SIG-M5 treated with dmso at 0.1 percent for 504 hours (cell line): Measurements from ENCODE around the gene GNA15.
"Not testable (repeated sequence)": the region's sequence is repeated elsewhere in the genome, so short reads cannot be mapped to it uniquely, and the experiment has no call there.

Experiments
- DNase-seq: peaks from one replicate; lab custom pipeline; 2025; ENCODE audit not compliant: unreplicated experiment; lab: John Stamatoyannopoulos, UW

Gene GNA15

DNA sequence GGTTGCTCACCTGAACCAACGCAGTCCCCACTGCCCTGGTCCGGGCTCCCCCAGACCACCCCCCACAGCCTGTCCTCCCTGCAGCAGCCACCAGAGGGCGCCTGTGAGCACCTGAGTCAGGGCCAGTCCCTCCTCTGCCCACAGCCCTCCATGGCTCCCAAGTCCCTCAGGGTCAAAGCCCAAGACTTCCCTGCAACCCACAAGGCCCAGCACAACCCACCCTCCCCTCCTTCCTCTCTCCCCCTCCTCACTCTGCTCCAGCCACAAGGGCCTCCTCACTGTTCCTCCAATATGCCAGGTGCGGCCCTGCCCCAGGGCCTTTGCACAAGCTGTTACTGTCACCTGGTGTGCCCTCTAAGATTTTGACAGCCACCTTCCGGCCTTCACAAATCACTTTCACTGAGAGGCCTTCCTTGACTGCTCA is 10.9 kb downstream of the GNA15 start:
- no peak for DNase-seq

DNA sequence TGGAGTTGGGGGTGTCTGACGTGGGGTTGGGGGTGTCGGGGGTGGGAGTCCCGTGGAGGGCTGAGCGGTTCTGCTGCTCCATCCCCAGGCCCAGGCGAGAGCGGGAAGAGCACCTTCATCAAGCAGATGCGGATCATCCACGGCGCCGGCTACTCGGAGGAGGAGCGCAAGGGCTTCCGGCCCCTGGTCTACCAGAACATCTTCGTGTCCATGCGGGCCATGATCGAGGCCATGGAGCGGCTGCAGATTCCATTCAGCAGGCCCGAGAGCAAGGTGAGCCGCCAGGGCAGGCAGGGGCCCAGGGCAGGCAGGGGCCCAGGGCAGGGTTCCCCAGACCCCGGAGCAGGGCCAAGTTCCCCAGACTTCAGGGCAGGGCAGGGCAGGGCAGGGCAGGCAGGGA is 12.7 kb downstream of the GNA15 start:
- no peak for DNase-seq

DNA sequence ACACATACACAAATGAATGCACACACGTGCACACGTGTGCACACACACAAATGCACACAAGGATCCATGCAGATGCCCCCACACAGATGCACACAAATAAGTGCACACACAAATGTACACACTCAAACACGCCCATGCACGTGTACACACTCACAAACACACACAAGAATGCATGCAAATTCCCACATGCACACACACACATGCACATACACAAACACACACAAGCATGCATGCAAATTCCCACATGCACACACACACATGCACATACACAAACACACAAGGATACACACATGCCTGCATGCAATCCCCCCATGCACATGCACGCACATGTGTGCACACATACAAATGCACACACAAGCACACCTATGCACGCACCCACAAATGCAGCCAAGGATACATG is 13.3 kb downstream of the GNA15 start:
- DNase-seq: no peak

DNA sequence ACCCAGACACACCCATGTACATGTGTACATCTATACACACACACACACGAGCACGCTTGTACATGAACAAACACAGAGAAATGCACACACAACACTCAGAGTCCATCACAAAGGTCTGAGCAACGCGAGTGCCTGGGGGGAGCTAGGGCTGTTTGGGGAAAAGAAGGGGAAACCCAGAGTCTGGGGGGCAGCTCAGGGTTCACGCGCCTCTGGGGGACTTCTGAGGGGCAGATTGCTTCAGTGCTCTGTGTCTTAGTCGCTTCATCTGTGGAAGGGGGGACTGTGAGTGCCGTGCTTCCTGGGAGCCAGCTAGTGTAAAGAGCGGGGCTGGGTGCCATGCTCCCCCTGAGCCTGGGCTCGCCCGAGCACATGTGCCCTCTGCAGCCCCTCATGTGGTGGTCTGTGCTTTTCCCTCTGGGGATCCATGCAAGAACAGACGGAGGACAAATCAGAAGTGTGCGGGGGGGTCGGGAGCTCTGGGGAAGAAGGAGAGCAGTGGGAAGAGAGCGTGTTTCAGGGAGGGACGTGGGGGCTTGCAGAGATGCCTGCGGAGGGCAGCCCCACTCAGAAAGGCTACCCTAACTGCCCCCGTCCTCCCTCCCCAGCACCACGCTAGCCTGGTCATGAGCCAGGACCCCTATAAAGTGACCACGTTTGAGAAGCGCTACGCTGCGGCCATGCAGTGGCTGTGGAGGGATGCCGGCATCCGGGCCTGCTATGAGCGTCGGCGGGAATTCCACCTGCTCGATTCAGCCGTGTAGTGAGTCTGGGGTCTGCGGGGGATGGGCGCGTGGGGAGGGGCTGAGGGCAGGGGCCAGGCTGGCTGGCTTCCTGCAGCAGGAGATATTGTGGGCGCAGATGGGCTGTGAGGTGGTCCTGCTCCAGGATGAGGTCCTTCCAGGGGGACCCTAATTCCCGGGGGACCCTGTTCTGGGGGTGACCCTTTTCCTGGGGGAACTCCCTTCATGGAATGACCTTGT is 14.0 kb downstream of the GNA15 start:
- DNase-seq: no peak

DNA sequence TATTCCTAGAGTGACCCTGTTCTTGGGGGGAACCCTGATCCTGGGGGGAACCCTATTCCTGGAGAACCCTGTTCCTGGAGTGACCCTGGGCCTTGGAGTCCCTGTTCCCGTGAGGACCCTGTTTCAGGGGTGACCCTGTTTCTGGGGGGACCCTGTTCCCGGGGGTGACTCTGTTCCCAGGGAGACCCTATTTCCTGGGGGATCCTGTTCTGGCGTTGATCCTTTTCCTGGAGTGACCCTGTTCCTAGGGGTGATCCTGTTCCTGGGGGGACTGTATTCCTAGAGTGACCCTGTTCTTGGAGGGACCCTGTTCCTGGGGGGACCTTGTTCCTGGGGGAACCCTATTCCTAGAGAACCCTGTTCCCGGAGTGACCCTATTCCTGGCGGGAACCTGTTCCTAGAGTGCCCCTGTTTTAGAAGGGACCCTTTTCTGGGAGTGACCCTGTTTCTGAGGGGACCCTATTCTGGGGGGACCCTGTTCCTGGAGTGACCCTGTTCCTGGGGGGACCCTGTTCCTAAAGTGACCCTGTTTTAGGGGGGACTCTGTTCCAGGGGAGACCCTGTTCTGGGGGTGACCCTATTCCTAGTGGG is 15.0 kb downstream of the GNA15 start:
- no peak for DNase-seq

DNA sequence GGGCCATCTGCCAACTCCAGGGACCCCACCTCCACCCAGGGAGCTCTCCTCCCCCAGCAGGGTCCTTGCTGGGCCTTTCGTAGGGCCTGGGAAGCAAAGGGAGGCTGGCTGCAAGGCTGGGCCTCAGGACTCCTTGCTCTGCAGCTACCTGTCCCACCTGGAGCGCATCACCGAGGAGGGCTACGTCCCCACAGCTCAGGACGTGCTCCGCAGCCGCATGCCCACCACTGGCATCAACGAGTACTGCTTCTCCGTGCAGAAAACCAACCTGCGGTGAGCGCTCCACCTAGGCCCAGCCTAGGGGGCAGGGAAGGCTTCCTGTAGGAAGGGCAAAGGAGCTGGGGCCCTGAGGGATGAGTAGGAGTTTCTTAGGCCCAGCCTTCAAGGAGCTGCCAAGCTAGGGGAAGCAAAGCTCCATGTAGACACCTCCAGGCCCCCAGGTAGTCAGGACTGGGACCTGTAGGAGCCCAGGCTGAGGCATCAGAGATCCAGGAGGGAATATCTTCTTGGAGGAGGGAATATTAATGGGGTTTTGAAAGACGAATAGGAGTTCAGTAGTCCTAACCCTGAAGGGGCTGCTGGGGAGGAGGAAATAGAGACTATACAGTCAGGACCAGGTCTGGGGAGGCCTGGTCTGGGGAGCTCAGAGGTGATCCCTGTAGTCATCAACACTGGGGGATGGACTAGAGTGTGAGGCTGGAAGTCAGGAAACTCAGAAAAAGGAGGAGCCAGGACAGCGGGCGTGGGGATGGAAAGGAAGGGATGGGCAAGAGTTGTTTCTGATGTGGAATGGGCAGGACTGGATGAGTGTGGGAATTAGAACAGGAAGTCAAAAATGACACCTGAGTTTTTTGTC is 16.0 kb downstream of the GNA15 start:
- no peak for DNase-seq

DNA sequence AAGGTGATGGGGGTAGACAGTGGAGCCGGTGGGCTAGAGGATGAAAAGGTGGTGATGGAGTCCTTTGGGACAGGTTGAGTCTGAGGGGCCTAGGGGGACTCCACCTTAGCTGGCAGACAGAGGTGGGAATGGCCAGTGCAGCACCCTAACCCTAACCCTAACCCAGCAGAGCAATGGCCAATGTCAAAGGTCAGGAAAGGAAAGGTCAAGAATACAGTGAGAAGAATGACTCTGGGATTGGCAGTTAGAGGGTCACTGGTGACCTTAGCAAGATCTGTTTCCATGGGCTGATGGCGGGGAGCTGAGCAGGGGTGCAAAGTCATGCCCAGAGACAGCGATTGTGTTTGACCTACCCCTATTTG is 16.6 kb downstream of the GNA15 start:
- no peak for DNase-seq

DNA sequence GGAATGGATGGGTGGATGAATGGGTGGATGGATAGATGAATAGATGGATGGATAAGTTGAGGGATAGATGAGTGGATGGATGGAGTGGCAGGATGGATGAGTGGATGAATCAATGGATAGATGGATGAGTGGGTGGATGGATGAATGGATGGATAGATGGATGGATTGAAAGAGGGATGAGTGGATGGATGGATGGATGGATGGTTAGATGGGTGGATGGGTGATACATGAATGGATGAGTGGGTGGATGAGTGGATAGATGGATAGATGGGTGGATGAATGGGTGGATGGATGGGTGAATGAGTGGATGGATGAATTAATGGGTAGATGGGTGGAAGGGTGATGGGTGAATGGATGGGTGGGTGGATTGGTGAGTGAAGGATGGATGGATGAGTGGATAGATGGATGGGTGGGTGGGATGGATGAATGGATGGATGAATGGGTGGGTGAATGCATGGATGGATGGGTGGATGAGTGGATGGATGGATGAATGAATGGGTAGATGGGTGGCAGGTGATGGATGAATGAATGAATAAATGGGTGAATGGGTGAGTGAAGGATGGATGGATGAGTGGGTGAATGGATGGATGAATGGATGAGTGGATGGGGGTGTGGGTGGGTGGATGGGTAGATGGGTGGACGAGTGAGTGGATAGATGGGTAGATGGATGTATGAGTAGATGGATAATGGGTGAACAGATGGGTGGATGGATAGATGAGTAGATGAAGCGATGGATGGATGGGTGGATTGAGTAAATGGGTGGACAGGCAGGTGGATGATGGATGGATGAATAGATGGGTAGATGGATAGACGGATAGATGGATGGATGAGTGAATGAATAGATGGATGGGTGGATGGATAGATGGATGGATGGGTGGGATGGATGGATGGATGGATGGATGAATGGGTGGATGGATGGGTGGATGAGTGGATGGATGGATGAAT is 17.7 kb downstream of the GNA15 start:
- DNase-seq: no peak

DNA sequence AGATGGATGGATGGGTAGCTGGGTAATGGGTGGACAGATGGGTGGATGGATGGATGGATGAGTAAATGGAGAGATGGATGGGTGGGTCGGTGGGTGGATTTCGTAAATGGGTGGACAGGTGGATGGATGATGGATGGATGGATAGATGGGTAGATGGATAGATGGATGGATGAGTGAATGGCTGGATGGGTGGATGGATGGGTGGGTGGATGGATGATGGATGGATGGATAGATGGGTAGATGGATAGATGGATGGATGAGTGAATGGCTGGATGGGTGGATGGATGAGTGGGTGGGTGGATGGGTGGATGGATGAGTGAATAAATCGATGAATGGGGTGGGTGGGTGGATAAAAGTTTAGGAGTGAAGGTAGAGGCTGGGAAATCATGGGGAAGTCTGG is 18.6 kb downstream of the GNA15 start:
- DNase-seq: not testable (repeated sequence)

DNA sequence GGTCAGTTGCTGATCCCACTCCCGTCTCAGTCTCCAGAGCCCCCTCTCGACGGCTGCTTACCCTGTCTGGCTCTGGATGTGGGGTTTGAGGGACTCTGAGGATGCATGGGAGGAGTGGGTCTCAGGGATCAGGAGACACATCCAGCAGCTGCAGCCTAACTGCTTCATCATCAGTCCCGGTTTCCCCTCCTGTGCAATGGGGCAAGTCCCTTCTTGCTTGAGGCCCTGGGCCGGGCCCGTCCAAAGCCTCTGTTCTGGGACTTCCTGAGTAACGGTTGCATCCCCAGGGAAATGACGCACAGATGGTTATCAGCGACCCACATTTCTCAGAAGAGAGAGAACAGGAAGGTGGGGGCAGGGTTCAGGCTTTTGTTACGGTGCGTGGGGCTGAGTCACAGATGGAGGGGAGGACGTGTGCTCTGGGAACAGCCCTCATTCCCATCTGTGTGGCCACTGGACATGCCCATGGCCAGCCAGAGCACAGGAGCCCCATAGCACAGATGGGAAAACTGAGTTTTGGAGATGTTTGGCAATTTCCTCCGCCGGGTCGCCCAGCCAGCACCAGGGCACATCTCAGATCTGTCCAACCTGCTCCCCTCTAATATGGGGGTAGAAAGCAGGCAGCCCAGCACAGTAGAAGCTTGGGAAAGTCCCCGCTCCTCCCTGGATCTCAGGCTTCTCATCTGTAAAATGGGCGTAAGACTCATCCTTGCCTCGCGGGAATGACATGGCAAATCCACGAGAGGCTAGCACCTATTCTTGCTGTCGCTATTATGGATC is 19.3 kb downstream of the GNA15 start:
- peak; percentile 9 for DNase-seq

DNA sequence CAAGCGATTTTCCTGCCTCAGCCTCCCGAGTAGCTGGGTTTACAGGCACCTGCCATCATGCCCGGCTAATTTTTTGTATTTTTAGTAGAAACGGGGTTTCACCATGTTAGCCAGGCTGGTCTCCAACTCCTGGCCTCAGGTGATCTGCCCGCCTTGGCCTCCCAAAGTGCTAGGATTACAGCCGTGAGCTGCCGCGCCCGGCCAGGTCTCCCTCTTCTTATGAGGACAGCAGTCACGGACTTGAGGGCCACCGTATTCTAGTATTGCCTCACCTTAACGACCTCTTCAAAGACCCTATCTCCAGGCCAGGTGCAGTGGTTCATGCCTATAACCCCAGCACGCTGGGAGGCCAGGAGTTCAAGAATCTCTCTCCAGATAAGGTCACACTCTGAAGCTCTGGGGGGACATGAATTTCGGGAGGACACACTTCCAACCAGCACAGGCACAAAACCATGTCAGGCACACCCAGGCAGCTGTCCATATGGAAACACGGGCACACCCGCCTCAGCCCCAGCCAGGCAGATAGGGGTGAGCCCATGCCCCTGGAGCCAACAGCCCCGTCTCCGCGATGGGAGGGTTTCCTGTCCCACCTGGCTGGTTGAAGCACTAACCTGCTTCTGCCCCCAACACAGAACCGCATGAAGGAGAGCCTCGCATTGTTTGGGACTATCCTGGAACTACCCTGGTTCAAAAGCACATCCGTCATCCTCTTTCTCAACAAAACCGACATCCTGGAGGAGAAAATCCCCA is 21.4 kb downstream of the GNA15 start:
- DNase-seq: no peak

DNA sequence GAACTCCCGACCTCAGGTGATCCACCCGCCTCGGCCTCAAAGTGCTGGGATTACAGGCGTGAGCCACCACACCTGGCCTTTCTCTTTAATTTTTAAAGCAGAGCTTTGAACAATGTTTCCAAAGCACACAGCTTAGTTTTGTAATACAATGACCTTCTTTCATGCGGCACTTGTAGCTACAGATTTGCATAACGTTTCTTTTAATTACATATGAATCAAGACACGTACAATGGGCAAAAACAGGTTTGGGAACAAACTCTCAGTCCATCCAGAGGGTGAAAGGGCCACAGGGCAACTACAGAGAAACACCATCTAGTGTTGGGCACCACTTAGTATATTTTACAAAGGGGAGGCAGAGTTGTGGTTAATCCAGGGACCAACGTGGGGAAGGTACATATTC is 23.7 kb downstream of the GNA15 start:
- no peak for DNase-seq

DNA sequence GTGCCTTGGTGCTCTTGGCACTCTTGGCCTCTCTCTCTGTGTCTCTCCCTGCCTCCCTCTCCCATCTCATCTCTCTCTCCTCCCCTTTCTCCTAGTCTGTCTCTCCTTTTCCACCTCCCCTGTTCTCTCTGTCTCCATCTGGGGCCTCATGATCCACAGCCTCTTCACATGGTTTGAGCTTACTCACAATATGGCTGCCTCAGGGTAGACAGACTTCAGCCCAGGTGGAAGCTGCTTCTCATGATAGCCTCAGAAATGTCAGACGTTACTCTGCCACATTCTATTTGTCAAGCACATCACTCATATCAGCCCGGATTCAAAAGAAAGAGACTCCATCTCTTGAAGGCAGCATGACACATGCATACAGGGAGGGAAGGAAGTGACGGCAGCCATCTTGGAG is 24.4 kb downstream of the GNA15 start:
- DNase-seq: no peak

DNA sequence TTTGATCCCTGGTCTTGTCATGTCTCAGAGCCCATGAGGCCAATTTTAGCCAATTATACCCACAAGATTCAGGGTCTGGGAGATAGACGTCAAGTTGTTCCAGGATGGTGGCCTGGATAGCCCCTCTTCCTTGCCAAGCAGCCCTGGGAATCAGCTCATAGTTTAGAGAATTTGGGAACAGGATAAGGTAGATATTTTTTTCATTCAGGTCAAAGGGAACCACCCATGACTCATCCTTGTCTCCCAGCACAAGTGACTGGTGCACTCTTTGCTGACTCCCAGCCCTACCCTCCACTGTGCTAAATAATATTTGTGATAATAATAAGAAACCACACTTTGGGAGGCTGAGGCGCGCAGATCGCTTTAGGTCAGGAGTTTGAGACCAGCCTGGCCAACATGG is 25.6 kb downstream of the GNA15 start:
- no peak for DNase-seq

DNA sequence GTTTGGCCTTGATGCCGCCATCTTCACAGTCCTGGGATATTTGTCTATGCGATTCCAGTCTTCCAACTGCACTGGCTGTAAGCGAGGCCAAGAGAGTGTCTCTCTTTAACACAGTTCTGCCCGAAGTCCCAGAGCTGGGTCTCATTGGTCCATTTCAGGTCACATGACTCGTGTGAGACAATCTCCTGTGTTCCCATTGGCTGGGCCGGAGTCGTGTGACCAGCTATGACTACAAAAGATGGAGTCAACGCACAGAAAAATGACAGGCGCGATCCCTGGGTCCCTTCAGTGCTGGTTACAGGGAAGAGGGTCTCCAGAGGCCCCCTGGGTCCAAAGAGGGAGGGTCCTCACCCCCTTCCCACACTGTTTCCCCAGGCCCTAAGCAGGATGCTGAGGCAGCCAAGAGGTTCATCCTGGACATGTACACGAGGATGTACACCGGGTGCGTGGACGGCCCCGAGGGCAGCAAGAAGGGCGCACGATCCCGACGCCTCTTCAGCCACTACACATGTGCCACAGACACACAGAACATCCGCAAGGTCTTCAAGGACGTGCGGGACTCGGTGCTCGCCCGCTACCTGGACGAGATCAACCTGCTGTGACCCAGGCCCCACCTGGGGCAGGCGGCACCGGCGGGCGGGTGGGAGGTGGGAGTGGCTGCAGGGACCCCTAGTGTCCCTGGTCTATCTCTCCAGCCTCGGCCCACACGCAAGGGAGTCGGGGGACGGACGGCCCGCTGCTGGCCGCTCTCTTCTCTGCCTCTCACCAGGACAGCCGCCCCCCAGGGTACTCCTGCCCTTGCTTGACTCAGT is 26.8 kb downstream of the GNA15 start:
- DNase-seq: no peak

DNA sequence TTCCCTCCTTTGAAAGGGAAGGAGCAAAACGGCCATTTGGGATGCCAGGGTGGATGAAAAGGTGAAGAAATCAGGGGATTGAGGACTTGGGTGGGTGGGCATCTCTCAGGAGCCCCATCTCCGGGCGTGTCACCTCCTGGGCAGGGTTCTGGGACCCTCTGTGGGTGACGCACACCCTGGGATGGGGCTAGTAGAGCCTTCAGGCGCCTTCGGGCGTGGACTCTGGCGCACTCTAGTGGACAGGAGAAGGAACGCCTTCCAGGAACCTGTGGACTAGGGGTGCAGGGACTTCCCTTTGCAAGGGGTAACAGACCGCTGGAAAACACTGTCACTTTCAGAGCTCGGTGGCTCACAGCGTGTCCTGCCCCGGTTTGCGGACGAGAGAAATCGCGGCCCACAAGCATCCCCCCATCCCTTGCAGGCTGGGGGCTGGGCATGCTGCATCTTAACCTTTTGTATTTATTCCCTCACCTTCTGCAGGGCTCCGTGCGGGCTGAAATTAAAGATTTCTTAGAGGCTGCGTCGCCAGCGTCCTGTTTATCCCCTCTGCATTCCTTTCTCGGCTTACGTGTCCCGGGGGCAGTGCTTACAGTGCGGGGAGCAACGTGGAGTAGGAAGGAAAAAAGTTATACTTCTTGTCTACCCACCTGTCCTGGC is 27.5 kb downstream of the GNA15 start:
- peak; percentile 53 for DNase-seq

DNA sequence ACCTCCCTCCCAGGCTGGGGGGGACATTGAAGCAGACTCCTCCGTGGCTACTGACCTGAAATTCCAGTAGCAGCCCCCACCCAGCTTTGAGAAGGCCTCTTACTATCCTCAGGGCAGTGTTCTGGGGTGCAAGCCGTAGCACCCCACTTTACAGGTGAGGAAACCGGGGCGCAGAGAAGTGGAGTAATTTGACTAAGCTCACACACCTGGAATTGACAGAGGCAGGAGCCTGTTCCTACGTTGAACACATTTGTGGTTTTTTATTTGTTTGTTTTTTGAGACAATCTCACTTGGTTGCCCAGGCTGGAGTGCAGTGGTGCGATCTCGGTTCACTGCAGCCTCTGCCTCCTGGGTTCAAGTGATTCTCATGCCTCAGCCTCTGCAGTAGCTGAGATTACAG is 28.1 kb downstream of the GNA15 start:
- no peak for DNase-seq
